ENCODE data around the gene CDH6.

CDH6 gene

DNA sequence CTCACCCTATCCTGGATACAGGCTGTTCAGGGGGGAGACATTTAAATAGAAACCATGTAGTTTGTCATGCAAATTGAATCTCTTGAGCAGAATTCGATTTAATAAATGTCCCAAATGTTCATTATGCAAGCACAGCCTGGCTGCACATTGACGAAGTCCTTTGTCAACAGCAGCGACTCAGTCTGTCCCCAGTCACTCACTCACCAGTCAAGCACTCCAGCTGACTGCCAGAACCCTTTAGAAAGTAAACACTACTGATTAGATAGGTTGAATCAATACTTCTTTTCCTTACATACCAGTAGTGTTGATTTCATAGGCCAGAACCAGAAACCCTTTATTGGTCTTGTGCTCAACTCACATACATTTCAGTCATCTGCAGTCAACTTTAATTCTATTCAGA lies 27.5 kb downstream of the CDH6 start:
- H3K4me3 ChIP-seq (ENCODE audit: low read depth, low read length): no peak overlapping the region
- no peak for TF ChIP-seq POLR2A (IDR thresholded peaks at IDR 0.05; ENCODE audit: extremely low read depth, insufficient read length)
- TF ChIP-seq, protein P1, sequence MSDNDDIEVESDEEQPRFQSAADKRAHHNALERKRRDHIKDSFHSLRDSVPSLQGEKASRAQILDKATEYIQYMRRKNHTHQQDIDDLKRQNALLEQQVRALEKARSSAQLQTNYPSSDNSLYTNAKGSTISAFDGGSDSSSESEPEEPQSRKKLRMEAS (IDR thresholded peaks at IDR 0.05; ENCODE audit: low read depth, low read length): no peak
- no peak for TF ChIP-seq MYC (IDR thresholded peaks at IDR 0.05; ENCODE audit: low read depth, low read length)
- no peak for DNase-seq (ENCODE audit: low read depth)

DNA sequence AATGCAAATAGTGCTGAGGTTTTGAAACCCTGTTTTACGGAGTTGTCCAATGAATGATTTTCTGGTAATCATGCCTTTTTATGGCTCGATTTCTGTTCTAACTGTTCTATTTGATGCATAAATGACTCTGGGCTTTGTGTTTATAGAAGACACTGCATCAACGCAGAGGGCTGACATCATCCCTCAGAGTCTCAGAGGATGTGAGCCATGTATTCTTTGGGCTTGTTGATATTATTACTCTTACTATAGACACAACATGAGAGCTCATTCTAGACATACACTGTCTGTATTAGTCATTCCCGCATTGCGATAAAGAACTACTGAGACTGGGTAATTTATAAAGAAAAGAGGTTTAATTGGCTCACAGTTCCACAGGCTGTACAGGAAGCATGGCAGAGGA lies 31.6 kb downstream of the CDH6 start:
- no peak for DNase-seq (ENCODE audit: low read depth)
- no peak overlapping the region for H3K4me3 ChIP-seq (ENCODE audit: low read depth, low read length)
- TF ChIP-seq MYC (IDR thresholded peaks at IDR 0.05; ENCODE audit: low read depth, low read length) (no peak), CTCF (IDR thresholded peaks at IDR 0.05; ENCODE audit: low read depth, low read length) (no peak), POLR2A (IDR thresholded peaks at IDR 0.05; ENCODE audit: extremely low read depth, insufficient read length) (no peak)
- TF ChIP-seq, protein P1 (IDR thresholded peaks at IDR 0.05; ENCODE audit: low read depth, low read length): no peak

- no peak for TF ChIP-seq POLR2A (IDR thresholded peaks at IDR 0.05; ENCODE audit: extremely low read depth, insufficient read length)
- TF ChIP-seq, protein P1 (IDR thresholded peaks at IDR 0.05; ENCODE audit: low read depth, low read length): no peak
- TF ChIP-seq MYC (IDR thresholded peaks at IDR 0.05; ENCODE audit: low read depth, low read length): no peak
- no peak for TF ChIP-seq CTCF (IDR thresholded peaks at IDR 0.05; ENCODE audit: low read depth, low read length)
- DNase-seq (ENCODE audit: low read depth): peak; percentile 8
- H3K4me3 ChIP-seq (ENCODE audit: low read depth, low read length): no peak overlapping the region
These were observed 32.1 kb downstream of the CDH6 start for GRCh38 chr5:31225613-31226012.

- no peak for TF ChIP-seq CTCF (IDR thresholded peaks at IDR 0.05; ENCODE audit: low read depth, low read length)
- no peak for TF ChIP-seq POLR2A (IDR thresholded peaks at IDR 0.05; ENCODE audit: extremely low read depth, insufficient read length)
- no peak for TF ChIP-seq MYC (IDR thresholded peaks at IDR 0.05; ENCODE audit: low read depth, low read length)
- TF ChIP-seq, protein P1 (IDR thresholded peaks at IDR 0.05; ENCODE audit: low read depth, low read length): no peak
- H3K4me3 ChIP-seq (ENCODE audit: low read depth, low read length): no peak overlapping the region
- no peak for DNase-seq (ENCODE audit: low read depth)
These were observed 33.2 kb downstream of the CDH6 start for GRCh38 chr5:31226651-31227050.

DNA sequence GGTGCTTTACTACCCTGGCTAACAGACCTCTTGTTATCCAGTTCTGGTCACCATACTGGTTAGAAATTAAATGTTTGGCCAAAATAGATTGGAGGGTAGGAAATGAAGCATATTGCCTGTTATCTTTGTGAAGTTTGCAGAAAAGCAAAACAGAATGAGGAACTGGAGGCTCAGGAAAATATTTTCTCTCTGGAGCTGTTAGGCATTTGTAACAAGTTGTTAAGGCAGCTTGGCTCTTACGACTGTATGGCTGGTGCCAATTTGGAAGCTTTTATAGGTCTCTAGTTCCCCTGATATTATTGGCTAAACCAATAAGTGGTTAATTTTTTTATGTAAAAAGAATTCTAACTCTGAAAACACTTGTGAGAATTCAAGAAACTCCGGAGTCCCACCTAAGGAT lies 35.8 kb downstream of the CDH6 start:
- H3K4me3 ChIP-seq (ENCODE audit: low read depth, low read length): no peak overlapping the region
- TF ChIP-seq POLR2A (IDR thresholded peaks at IDR 0.05; ENCODE audit: extremely low read depth, insufficient read length): no peak
- no peak for TF ChIP-seq MYC (IDR thresholded peaks at IDR 0.05; ENCODE audit: low read depth, low read length)
- TF ChIP-seq, protein P1 (IDR thresholded peaks at IDR 0.05; ENCODE audit: low read depth, low read length): no peak
- no peak for TF ChIP-seq CTCF (IDR thresholded peaks at IDR 0.05; ENCODE audit: low read depth, low read length)
- no peak for DNase-seq (ENCODE audit: low read depth)

GRCh38 chr5:31231177-31231838 lies 37.8 kb downstream of the CDH6 start:
- no peak overlapping the region for H3K4me3 ChIP-seq (ENCODE audit: low read depth, low read length)
- TF ChIP-seq MYC (IDR thresholded peaks at IDR 0.05; ENCODE audit: low read depth, low read length) (no peak), CTCF (IDR thresholded peaks at IDR 0.05; ENCODE audit: low read depth, low read length) (no peak), POLR2A (IDR thresholded peaks at IDR 0.05; ENCODE audit: extremely low read depth, insufficient read length) (no peak)
- TF ChIP-seq, protein P1 (IDR thresholded peaks at IDR 0.05; ENCODE audit: low read depth, low read length): no peak
- DNase-seq (ENCODE audit: low read depth): no peak

Measured in NB4 (cell line).